GM12872 (cell line): Measurements from ENCODE around the gene SLITRK1.

Experiments
- TF ChIP-seq, protein P1 (sequence below): IDR thresholded peaks from 3 replicates; pipeline ENCODE4 v1.5.1; 2011; ENCODE audit warnings: low read depth, mild to moderate bottlenecking, low read length, moderate library complexity; ENCODE audit not compliant: insufficient read depth

Gene SLITRK1

DNA sequence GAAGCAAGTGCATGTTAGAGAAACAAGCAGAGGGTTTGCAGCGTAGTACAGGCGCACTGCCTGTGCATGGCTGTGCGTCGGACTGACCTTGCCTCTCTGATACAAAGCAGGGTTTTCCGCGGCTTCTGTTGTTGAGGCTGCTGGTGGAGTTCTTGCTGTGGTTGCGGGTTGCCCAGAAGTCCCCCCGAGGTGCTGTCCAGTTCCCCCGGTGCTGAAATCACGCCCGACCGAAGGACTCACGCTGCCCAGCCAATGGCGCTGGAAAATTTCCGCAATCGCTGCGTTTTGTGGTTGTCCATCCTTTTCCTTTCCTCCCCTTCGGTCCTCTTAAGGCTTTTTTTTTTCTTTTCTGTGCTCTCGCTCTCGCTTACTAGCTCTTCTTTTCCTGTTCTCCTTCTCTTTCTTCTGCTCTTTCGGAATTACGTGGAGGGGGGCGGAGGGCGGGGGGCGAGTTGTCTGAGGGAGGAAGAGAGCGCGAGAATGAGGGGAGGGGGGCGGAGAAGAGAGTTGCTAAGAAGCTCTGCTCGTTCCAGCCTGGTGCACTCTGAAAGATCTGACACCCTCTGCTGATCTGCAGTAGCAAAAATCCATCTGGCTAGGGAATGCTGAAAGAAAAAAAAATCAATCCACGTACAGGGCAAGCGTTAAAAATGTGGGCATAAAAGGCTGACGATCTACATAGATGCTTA is at the start of gene SLITRK1:
Gene SLITRK1 (minus strand): TSS at position 558 of the 689 bp plus-strand sequence. CDS start 967 bp downstream, outside the sequence.
- TF ChIP-seq, protein P1, sequence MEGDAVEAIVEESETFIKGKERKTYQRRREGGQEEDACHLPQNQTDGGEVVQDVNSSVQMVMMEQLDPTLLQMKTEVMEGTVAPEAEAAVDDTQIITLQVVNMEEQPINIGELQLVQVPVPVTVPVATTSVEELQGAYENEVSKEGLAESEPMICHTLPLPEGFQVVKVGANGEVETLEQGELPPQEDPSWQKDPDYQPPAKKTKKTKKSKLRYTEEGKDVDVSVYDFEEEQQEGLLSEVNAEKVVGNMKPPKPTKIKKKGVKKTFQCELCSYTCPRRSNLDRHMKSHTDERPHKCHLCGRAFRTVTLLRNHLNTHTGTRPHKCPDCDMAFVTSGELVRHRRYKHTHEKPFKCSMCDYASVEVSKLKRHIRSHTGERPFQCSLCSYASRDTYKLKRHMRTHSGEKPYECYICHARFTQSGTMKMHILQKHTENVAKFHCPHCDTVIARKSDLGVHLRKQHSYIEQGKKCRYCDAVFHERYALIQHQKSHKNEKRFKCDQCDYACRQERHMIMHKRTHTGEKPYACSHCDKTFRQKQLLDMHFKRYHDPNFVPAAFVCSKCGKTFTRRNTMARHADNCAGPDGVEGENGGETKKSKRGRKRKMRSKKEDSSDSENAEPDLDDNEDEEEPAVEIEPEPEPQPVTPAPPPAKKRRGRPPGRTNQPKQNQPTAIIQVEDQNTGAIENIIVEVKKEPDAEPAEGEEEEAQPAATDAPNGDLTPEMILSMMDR: no peak

- TF ChIP-seq, protein P1: no peak
These were observed 46.9 kb upstream of the SLITRK1 start for GRCh38 chr13:83929157-83929556.

DNA sequence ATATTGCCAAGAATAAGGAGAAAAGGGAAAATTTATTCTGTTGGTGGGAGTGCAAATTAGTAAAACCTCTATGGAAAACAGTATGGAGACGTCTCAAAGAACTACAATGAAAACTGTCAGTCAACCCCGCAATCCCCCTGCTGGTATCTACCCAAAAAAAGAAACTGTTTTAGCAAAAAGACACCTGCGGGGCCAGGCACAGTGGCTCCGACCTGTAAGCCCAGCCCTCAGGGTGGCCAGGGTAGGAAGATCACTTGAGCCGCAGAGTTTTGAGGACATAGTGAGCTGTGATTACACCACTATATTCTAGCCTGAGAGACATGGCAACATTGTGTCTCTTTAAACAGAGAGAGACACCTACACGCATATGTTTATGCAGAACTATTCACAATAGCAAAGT is 37.5 kb upstream of the SLITRK1 start:
- TF ChIP-seq, protein P1: no peak

DNA sequence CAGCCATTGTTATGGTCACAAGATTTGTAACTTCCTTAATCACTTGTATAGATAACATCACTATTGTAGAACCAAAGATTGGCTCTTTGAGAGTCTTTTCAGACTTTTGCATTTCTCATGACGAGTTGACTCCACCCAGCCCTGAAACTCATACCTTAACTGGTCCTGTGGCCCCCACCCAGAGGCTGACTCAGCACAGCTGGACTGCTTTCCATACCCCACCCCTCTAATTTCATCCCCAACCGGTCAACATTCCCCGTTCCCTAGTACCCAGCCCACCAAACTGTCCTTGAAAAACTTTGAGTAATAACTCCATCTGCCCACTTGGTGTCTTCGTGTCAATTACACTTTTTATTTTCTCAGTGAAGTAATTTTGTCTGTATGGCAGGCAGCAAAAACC is 32.1 kb upstream of the SLITRK1 start:
- TF ChIP-seq, protein P1: no peak

GRCh38 chr13:83907196-83907989 is 25.1 kb upstream of the SLITRK1 start:
- TF ChIP-seq, protein P1: no peak

GRCh38 chr13:83906240-83906820 is 24.1 kb upstream of the SLITRK1 start:
- TF ChIP-seq, protein P1: no peak

- TF ChIP-seq, protein P1: no peak
These were observed 23.4 kb upstream of the SLITRK1 start for GRCh38 chr13:83905641-83906040.
